ENCODE results near the gene DHRS9.

The DHRS9 gene

DNA sequence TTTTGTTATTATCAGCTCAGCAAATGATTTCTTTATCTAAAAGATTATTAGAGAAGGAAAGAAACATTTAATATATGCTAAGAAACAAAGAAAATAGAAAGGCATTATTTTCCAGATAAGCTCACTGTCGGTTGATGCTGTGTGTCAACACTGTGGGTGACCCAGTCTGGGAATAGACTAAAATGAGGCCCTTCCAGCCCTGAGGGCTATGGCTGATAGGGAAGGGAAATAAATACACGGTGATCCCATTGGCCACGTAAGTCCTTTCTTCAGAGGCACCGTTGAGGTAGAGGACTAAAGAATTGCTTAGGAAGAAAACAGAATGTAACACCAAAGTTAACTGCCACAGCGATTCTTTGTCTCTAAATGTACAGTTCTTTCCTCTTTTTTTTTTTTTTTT lies 40.0 kb upstream of the DHRS9 start:
- Histone ChIP-seq H3K79me1 (replicated peaks; ENCODE audit: low read length, poor library complexity, severe bottlenecking) (no peaks in the 10 kb centered on the region), H4K91ac (ENCODE audit: low read length) (no peak overlapping the region), H3K9ac (ENCODE audit: low read length) (no peak overlapping the region), H3K27ac (ENCODE audit: low read length, poor library complexity, severe bottlenecking) (no peak overlapping the region), H3K14ac (ENCODE audit: low read length in 2 of 2) (no peak overlapping the region), H3K4me1 (ENCODE audit: control insufficient read depth, insufficient read depth, low read depth, low read length) (no peaks in the 10 kb centered on the region), H2BK120ac (ENCODE audit: low read depth, low read length) (no peak overlapping the region), H2BK12ac (ENCODE audit: low read length in 2 of 2) (no peak overlapping the region), H3K4me3 (ENCODE audit: insufficient read depth in 1 of 2, low read depth in 1 of 2, low read length in 2 of 2) (no peak overlapping the region), H2AK5ac (ENCODE audit: low read length, severe bottlenecking) (no peak overlapping the region), H3K9me3 (ENCODE audit: control insufficient read depth, low read length) (no peaks in the 10 kb centered on the region), H3K18ac (ENCODE audit: low read depth in 1 of 2, low read length in 2 of 2) (no peak overlapping the region), H3K23ac (ENCODE audit: low read length in 2 of 2) (no peak overlapping the region), H2BK5ac (ENCODE audit: low read depth, low read length, poor library complexity, severe bottlenecking) (no peak overlapping the region), H3K4me2 (ENCODE audit: low read length, poor library complexity, severe bottlenecking) (no peak overlapping the region), H4K8ac (ENCODE audit: low read length) (no peak overlapping the region), H3K4ac (ENCODE audit: low read depth in 1 of 2, low read length in 2 of 2) (no peak overlapping the region), H2AFZ (ENCODE audit: low read depth, low read length) (no peak overlapping the region), H2BK15ac (ENCODE audit: low read depth, poor library complexity, severe bottlenecking) (no peak overlapping the region), H3K36me3 (ENCODE audit: control insufficient read depth in 1 of 2, insufficient read depth in 2 of 2, low read depth in 1 of 2, low read length in 2 of 2) (no peaks in the 10 kb centered on the region), H3K27me3 (ENCODE audit: control insufficient read depth in 1 of 2, insufficient read depth in 1 of 2, low read length in 2 of 2) (no peaks in the 10 kb centered on the region)
- no peak for DNase-seq
- 93% methylated on average over 4 of the region's 5 CpGs for WGBS

- no peak within 1 kb of the TSS for H2BK12ac ChIP-seq (ENCODE audit: low read length in 2 of 2)
- no peak for DNase-seq
- no peak within 1 kb of the TSS for H2BK5ac ChIP-seq (ENCODE audit: low read depth, low read length, poor library complexity, severe bottlenecking)
- no peak within 1 kb of the TSS for H4K91ac ChIP-seq (ENCODE audit: low read length)
- no peak within 1 kb of the TSS for H3K4ac ChIP-seq (ENCODE audit: low read depth in 1 of 2, low read length in 2 of 2)
- no peak within 1 kb of the TSS for H3K9ac ChIP-seq (ENCODE audit: low read length)
- 75% methylated on average over 2 of the region's 3 CpGs for WGBS
- H3K9me3 ChIP-seq (ENCODE audit: control insufficient read depth, low read length) = no peaks in the 10 kb centered on the region
- H3K14ac ChIP-seq (ENCODE audit: low read length in 2 of 2) = no peak within 1 kb of the TSS
- no peak within 1 kb of the TSS for H3K18ac ChIP-seq (ENCODE audit: low read depth in 1 of 2, low read length in 2 of 2)
- H2BK15ac ChIP-seq (ENCODE audit: low read depth, poor library complexity, severe bottlenecking) = no peak within 1 kb of the TSS
- no peak within 1 kb of the TSS for H3K23ac ChIP-seq (ENCODE audit: low read length in 2 of 2)
- no peak within 1 kb of the TSS for H3K27ac ChIP-seq (ENCODE audit: low read length, poor library complexity, severe bottlenecking)
- H3K36me3 ChIP-seq (ENCODE audit: control insufficient read depth in 1 of 2, insufficient read depth in 2 of 2, low read depth in 1 of 2, low read length in 2 of 2) = no peaks in the 10 kb centered on the region
- no peak within 1 kb of the TSS for H3K4me3 ChIP-seq (ENCODE audit: insufficient read depth in 1 of 2, low read depth in 1 of 2, low read length in 2 of 2)
- H4K8ac ChIP-seq (ENCODE audit: low read length) = no peak within 1 kb of the TSS
- no peak within 1 kb of the TSS for H2BK120ac ChIP-seq (ENCODE audit: low read depth, low read length)
- no peaks in the 10 kb centered on the region for H3K4me1 ChIP-seq (ENCODE audit: control insufficient read depth, insufficient read depth, low read depth, low read length)
- H3K79me1 ChIP-seq (replicated peaks; ENCODE audit: low read length, poor library complexity, severe bottlenecking) = no peaks in the 10 kb centered on the region
- H2AFZ ChIP-seq (ENCODE audit: low read depth, low read length) = no peak within 1 kb of the TSS
- no peaks in the 10 kb centered on the region for H3K27me3 ChIP-seq (ENCODE audit: control insufficient read depth in 1 of 2, insufficient read depth in 1 of 2, low read length in 2 of 2)
- H2AK5ac ChIP-seq (ENCODE audit: low read length, severe bottlenecking) = no peak within 1 kb of the TSS
- H3K4me2 ChIP-seq (ENCODE audit: low read length, poor library complexity, severe bottlenecking) = no peak within 1 kb of the TSS
These were observed 38.2 kb upstream of the DHRS9 start, which contains the start of gene ABCB11 for GRCh38 chr2:169031202-169031601. Gene ABCB11 (minus strand): TSS chr2:169031324. CDS start chr2:169018125, 13,199 bp downstream.

DNA sequence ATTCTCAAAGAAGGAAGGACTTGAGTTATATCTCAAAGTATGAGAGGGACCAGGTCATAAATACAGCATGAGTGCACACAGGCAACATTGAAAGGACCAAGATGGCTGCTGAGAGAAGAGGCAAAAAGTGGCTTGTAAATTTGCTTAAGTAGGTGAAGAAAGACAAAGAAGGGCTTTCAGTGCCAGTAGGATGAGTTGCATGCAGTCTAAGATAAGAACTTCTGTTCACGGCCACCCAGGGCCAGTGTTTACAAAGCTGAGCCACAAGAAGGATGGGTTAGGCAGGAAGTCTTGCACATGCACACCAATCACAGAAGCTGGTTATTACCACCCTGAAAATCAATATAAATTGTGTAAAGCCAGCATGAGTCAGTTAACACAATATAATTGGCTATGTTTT lies 35.1 kb upstream of the DHRS9 start:
- no peaks in the 10 kb centered on the region for H3K9me3 ChIP-seq (ENCODE audit: control insufficient read depth, low read length)
- no peak overlapping the region for H3K27ac ChIP-seq (ENCODE audit: low read length, poor library complexity, severe bottlenecking)
- H3K4me1 ChIP-seq (ENCODE audit: control insufficient read depth, insufficient read depth, low read depth, low read length) = no peaks in the 10 kb centered on the region
- WGBS = 29% methylated on average over 1 of the region's 1 CpG
- no peak overlapping the region for H2BK15ac ChIP-seq (ENCODE audit: low read depth, poor library complexity, severe bottlenecking)
- no peak overlapping the region for H3K18ac ChIP-seq (ENCODE audit: low read depth in 1 of 2, low read length in 2 of 2)
- no peak overlapping the region for H2BK120ac ChIP-seq (ENCODE audit: low read depth, low read length)
- DNase-seq = peak; percentile 50
- H3K79me1 ChIP-seq (replicated peaks; ENCODE audit: low read length, poor library complexity, severe bottlenecking) = no peaks in the 10 kb centered on the region
- H2BK12ac ChIP-seq (ENCODE audit: low read length in 2 of 2) = no peak overlapping the region
- no peak overlapping the region for H2AFZ ChIP-seq (ENCODE audit: low read depth, low read length)
- no peak overlapping the region for H3K4ac ChIP-seq (ENCODE audit: low read depth in 1 of 2, low read length in 2 of 2)
- no peak overlapping the region for H2BK5ac ChIP-seq (ENCODE audit: low read depth, low read length, poor library complexity, severe bottlenecking)
- no peak overlapping the region for H3K14ac ChIP-seq (ENCODE audit: low read length in 2 of 2)
- no peak overlapping the region for H2AK5ac ChIP-seq (ENCODE audit: low read length, severe bottlenecking)
- no peaks in the 10 kb centered on the region for H3K36me3 ChIP-seq (ENCODE audit: control insufficient read depth in 1 of 2, insufficient read depth in 2 of 2, low read depth in 1 of 2, low read length in 2 of 2)
- no peak overlapping the region for H3K23ac ChIP-seq (ENCODE audit: low read length in 2 of 2)
- H3K9ac ChIP-seq (ENCODE audit: low read length) = no peak overlapping the region
- H4K91ac ChIP-seq (ENCODE audit: low read length) = no peak overlapping the region
- no peak overlapping the region for H4K8ac ChIP-seq (ENCODE audit: low read length)
- no peak overlapping the region for H3K4me3 ChIP-seq (ENCODE audit: insufficient read depth in 1 of 2, low read depth in 1 of 2, low read length in 2 of 2)
- no peak overlapping the region for H3K4me2 ChIP-seq (ENCODE audit: low read length, poor library complexity, severe bottlenecking)
- H3K27me3 ChIP-seq (ENCODE audit: control insufficient read depth in 1 of 2, insufficient read depth in 1 of 2, low read length in 2 of 2) = no peaks in the 10 kb centered on the region

- H3K27ac ChIP-seq (ENCODE audit: low read length, poor library complexity, severe bottlenecking) = no peak overlapping the region
- no peak overlapping the region for H4K8ac ChIP-seq (ENCODE audit: low read length)
- no peak overlapping the region for H3K4ac ChIP-seq (ENCODE audit: low read depth in 1 of 2, low read length in 2 of 2)
- no peaks in the 10 kb centered on the region for H3K79me1 ChIP-seq (replicated peaks; ENCODE audit: low read length, poor library complexity, severe bottlenecking)
- no peak overlapping the region for H3K18ac ChIP-seq (ENCODE audit: low read depth in 1 of 2, low read length in 2 of 2)
- no peak overlapping the region for H3K23ac ChIP-seq (ENCODE audit: low read length in 2 of 2)
- no peak overlapping the region for H3K4me2 ChIP-seq (ENCODE audit: low read length, poor library complexity, severe bottlenecking)
- H2BK5ac ChIP-seq (ENCODE audit: low read depth, low read length, poor library complexity, severe bottlenecking) = no peak overlapping the region
- no peaks in the 10 kb centered on the region for H3K27me3 ChIP-seq (ENCODE audit: control insufficient read depth in 1 of 2, insufficient read depth in 1 of 2, low read length in 2 of 2)
- no peak overlapping the region for H2AFZ ChIP-seq (ENCODE audit: low read depth, low read length)
- H3K4me3 ChIP-seq (ENCODE audit: insufficient read depth in 1 of 2, low read depth in 1 of 2, low read length in 2 of 2) = no peak overlapping the region
- no peak overlapping the region for H3K14ac ChIP-seq (ENCODE audit: low read length in 2 of 2)
- no peak for DNase-seq
- H2BK15ac ChIP-seq (ENCODE audit: low read depth, poor library complexity, severe bottlenecking) = no peak overlapping the region
- no peaks in the 10 kb centered on the region for H3K9me3 ChIP-seq (ENCODE audit: control insufficient read depth, low read length)
- no peak overlapping the region for H3K9ac ChIP-seq (ENCODE audit: low read length)
- H4K91ac ChIP-seq (ENCODE audit: low read length) = no peak overlapping the region
- H2AK5ac ChIP-seq (ENCODE audit: low read length, severe bottlenecking) = no peak overlapping the region
- H2BK120ac ChIP-seq (ENCODE audit: low read depth, low read length) = no peak overlapping the region
- no peak overlapping the region for H2BK12ac ChIP-seq (ENCODE audit: low read length in 2 of 2)
- no peaks in the 10 kb centered on the region for H3K36me3 ChIP-seq (ENCODE audit: control insufficient read depth in 1 of 2, insufficient read depth in 2 of 2, low read depth in 1 of 2, low read length in 2 of 2)
- H3K4me1 ChIP-seq (ENCODE audit: control insufficient read depth, insufficient read depth, low read depth, low read length) = no peaks in the 10 kb centered on the region
These were observed 34.3 kb upstream of the DHRS9 start for GRCh38 chr2:169034984-169035544.

Measured in mesenchymal stem cell (in vitro differentiated cells and primary cell).